GM18907 (cell line): ENCODE data around the gene MCF2L2.

Source experiments
- ATAC-seq: cut with Tn5 transposase; IDR thresholded peaks from one replicate; pipeline ENCODE4 v1.9.1; 2021; ENCODE audit warnings: mild to moderate bottlenecking, moderate library complexity; ENCODE audit not compliant: unreplicated experiment

Gene MCF2L2

GRCh38 chr3:183272791-183273190 lies 155.6 kb downstream of the MCF2L2 start:
- no peak for ATAC-seq

DNA sequence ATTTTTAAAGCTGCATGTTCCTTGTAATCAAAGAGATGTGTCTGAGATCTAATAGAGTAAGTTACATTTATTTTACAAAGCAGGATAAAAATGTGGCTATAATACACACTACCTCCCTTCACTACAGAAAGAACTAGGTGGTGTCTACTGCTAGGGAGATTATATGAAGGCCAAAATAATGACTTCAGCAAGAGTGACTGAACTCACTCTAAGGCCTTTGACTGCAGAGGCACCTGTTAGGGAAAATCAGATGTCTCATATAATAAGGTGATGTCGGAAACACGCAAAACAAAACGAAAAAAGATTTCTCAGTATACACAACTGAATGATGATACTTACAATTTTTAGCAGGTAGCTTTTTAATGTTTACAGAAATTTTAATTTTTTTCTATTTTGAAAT lies 156.3 kb downstream of the MCF2L2 start:
- ATAC-seq, result no peak

DNA sequence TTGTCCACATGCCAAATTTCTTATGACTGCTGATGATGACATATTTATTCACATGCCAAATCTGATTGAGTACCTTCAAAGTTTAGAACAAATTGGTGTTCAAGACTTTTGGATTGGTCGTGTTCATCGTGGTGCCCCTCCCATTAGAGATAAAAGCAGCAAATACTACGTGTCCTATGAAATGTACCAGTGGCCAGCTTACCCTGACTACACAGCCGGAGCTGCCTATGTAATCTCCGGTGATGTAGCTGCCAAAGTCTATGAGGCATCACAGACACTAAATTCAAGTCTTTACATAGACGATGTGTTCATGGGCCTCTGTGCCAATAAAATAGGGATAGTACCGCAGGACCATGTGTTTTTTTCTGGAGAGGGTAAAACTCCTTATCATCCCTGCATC lies 158.1 kb downstream of the MCF2L2 start:
- no peak for ATAC-seq

GRCh38 chr3:183269345-183269744 lies 159.1 kb downstream of the MCF2L2 start:
- ATAC-seq, result no peak

GRCh38 chr3:183268366-183268765 lies 160.1 kb downstream of the MCF2L2 start:
- no peak for ATAC-seq

GRCh38 chr3:183267140-183267539 lies 161.3 kb downstream of the MCF2L2 start:
- ATAC-seq, result no peak

GRCh38 chr3:183266454-183266853 lies 162.0 kb downstream of the MCF2L2 start:
- no peak for ATAC-seq

DNA sequence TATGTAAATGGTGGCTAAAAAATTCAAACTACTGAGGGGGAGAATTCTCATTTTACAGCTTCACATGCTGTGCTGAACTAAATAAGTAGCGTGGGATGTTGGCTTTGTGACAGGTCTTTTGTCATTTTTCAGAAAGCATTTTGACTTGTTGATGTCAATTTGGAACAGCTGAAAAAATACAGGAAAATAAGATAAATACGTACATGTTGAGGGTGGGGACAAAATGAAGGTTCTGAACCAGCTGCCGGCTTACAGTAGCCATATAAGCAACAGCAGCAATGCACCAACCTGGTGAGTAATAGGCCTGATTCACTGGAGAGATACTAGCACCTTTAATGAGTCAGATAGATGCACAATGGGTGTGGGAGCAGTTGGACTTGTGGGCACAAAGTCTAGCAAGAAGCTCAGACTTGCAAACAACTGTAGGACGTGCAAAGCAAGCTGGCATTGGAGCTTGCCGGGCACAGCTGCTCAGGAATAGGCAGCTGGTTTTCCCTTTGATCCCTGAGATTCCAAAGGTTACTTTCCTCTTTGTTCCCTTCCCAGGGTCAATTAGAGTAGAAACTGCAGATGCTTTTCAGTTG lies 162.5 kb downstream of the MCF2L2 start:
- ATAC-seq, result no peak

- no peak for ATAC-seq
These were observed 163.2 kb downstream of the MCF2L2 start for GRCh38 chr3:183265157-183265642.

- no peak for ATAC-seq
These were observed 164.2 kb downstream of the MCF2L2 start for GRCh38 chr3:183264268-183264667.

DNA sequence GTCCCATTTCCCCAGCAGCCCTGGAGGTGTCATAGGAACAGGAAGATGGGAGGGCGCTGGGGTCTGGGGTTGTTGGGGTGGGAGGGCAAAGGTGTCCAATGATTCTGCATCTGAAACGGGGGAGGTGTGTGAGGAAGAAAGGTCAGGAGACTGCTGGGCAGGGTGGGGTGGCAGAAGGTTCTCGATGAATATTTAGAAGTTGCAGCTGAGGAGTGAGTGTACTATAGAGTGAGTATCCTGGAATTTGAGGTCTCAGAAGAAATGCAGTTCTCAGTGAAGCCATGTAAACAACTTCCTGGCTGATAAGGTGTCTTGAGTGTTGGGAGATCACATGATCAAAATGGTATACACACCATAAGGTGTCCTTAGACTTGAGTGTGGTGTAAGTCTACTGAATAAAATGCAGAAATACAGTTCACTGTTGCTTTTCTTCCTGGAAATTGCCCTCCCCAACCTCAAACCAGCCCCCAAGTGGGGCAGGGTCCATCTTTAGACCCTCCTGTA lies 165.5 kb downstream of the MCF2L2 start:
- no peak for ATAC-seq

- ATAC-seq, result no peak
These were observed 167.2 kb downstream of the MCF2L2 start for GRCh38 chr3:183261151-183261724.

GRCh38 chr3:183260167-183260904 lies 168.1 kb downstream of the MCF2L2 start:
- ATAC-seq, result no peak

DNA sequence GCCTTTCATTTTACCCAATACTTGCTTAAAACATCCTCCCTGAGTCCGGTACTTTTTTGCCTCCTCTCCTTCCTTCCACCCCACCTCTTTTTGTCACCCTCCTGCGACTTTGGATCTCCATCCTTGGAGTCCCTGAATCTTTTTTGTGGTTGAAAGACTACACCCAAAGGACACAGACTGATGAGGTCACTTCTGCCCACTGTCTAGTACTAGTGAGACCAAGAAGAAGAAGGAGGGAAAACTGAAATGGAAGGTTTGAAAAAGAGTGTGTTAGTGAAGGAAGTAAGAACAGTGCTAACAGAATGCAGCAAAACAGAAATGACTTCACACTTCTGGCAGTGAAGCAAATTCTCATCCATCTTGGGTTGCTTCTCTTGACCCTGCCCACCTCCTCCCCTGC lies 168.8 kb downstream of the MCF2L2 start:
- ATAC-seq, result no peak

DNA sequence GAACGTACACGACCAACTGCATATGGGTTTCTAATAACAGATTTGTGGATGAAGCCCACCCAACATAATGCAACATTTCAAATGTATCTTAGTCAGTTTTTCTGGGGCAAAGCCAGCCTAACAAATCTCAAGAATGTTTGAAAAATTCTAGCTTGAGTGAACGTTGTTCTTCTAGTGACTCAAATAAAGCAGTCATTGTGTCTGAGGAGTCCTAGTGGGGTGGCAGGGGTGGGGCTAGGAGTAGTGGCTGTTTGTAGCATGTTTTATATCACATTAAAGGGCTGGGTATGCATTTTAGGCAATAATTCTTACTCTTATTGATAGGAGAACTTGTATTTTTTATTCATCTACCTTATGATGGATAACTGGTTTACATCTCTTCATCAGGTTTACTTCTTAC lies 169.3 kb downstream of the MCF2L2 start:
- no peak for ATAC-seq

DNA sequence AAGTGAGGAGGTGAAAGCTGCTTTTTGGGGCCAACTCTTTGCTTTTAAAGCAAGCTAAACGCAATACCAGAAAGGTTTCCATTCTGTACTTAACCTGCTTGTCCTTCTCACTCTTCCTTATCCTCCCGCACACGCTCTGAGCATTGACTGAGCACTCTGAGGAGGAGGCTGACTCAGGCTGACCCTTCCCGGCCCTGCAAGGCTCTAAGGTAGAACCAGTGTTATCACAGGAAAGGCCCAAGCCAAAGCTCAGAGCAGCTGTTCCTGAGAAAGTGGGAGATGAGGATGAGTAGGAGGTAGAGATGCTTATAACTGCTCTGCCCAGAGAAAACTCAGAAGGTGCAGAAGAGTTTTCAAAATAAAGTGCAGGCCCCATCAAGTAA lies 173.1 kb downstream of the MCF2L2 start:
- no peak for ATAC-seq

DNA sequence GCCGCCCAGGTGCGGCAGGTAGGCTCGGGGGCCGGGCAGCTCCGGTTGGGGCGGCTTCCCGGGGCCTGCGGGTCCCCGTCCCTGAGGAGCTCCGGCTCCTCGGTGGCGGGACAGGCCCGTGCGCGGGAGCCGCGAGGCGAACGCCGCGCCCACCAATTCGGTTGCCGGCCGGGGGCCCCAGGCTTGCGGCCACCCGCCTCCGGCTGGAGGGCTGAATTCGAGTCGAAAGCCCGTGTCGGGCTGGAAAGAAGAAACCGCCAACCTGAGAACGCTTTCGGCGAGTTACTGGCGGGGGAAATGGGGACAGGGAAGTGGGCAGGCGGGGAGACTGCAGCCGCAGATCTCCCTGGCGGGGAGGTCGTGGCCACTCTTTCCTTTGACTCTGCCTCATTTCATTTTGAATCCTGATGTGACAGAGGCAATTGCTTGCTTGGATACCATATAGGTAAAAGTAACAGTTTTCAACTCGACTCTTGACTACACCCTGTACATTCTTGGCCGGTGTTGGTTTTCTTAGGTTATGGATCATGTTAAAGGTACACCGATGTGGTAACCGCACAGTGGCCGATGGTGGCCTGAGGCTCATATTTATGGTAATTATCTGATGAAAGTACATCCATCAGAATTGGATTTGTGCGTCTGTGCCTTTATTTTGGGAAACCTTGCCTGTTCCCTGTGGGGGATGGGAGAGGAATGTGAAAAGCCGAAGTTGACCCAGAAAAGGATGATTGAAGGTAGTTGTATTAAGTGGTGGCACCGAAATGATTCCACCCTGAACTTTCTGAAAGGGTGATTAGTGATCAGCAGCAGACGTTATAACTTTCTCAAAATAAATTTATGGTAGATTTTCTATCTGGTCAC lies 173.7 kb downstream of the MCF2L2 start:
- no peak for ATAC-seq

DNA sequence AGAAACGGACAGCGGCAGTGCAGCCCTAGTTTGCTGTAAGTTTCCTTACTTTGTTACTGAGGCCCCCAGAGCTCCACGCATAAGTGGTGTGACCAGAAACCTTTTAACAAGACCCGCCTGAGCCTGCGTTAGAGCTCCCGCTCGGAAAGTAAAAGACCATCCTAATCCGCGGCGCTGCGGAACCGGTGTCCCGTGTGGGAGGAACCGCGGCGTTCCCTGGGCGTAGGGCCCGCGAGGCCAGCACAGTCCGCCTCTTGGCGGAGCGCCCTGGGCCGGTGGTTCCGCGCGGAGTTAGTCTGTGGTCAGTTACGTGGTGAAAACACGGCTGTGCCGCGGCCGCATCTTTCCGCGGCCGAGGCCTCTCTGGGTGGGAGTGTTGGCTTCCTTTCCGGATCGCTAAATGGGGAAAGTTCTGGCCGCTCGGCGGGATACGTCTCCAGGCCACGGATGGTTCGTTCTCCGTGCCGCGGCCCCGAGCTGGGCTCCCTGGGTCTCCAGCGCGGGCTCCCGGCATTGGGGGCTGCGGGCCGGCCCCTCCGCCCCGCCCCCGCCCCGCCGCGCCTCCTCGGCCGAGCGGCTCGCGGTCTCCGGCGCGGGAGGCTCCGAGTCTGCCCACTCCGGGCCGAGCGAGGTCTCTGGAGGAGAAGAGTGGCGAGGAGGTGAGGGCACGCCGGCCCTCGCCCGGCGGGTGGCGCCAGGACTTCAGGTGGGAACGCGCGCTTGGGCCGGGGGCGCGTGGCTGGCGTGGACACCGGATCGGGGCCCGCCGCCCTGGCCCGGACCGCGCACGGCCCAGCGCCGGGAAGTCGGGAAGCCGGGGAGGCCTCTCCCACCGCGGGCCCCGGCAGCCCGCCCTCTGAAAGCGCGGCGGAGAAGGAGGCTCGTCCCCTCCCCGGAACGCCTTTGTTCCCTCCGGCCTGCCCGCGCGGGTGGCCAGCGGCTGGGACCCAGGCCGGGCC lies 174.6 kb downstream of the MCF2L2 start:
- no peak for ATAC-seq

DNA sequence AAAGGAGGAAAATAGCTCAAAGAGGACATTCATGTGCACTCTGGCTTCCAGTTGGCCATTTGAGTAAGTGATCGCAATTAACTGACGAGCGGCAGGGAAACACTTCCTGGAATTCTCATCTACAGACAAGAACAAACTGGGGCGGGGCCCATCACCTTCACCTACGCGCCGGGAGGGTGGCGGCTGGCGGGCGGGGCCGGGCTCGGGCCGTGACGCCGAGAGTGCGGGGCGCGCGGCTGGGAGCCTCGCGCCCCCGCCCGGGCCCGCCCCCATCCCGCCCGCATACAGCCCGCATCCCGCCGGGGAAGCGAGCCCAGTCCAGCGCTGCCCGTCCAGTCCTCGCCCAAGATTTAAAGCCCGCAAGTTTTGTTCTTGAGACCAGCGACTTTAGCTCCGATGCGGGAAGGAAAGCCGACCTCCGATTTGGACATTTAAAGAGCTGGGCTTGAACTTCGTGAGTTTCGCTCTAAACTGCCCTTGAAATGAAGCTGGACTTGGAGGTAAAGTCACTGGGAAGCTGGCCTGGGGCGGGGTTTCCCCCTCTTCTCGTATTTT lies 175.4 kb downstream of the MCF2L2 start, which contains the start of gene B3GNT5:
Gene B3GNT5 (plus strand): TSS at position 281 of the 555 bp plus-strand sequence. CDS start 16,546 bp downstream, outside the sequence.
- ATAC-seq, result no peak
